HepG2 (cell line): ENCODE measurements around the gene GFRA1. TPM values are rescaled to one million over a fixed set of nuclear protein-coding genes. Genes with fewer than 3 reads are reported as not detected.
A peak's percentile ranks its signal among the peaks of the same experiment; 100 is the strongest.

ENCODE experiments used
- FOXJ3 ChIP-seq: sonication (generic); formaldehyde crosslinking; IDR thresholded peaks from 2 replicates; pipeline ENCODE4 v1.4.0; 2020; ENCODE audit warnings: missing genetic modification reagents, mild to moderate bottlenecking, borderline replicate concordance
- HMG20A ChIP-seq: IDR thresholded peaks from 2 replicates; pipeline ENCODE4 v1.6.1; 2016; ENCODE audit warnings: borderline replicate concordance
- HNRNPLL ChIP-seq: fragments of 200-400 bp; formaldehyde crosslinking; IDR thresholded peaks from 2 replicates; pipeline ENCODE4 v1.6.1; 2017; ENCODE audit warnings: mild to moderate bottlenecking, low read depth, low read length; ENCODE audit not compliant: poor library complexity, severe bottlenecking
- HOXA9 ChIP-seq: sonication (generic); formaldehyde crosslinking; IDR thresholded peaks from 2 replicates; pipeline ENCODE4 v1.8.1; 2022; ENCODE audit warnings: missing genetic modification reagents, mild to moderate bottlenecking, moderate library complexity, borderline replicate concordance
- ISX ChIP-seq: sonication (generic); formaldehyde crosslinking; conservative IDR thresholded peaks from 2 replicates; pipeline ENCODE4 v1.5.0; 2020; ENCODE audit warnings: missing genetic modification reagents
- JUNB ChIP-seq: sonication (generic); formaldehyde crosslinking; IDR thresholded peaks from 2 replicates; pipeline ENCODE4 v1.8.0; 2022; ENCODE audit warnings: missing genetic modification reagents, mild to moderate bottlenecking, borderline replicate concordance
- MEIS2 ChIP-seq: sonication (generic); formaldehyde crosslinking; IDR thresholded peaks from 2 replicates; pipeline ENCODE4 v1.9.0; 2021; ENCODE audit warnings: mild to moderate bottlenecking, missing genetic modification reagents
- NCOA2 ChIP-seq: sonication (generic); formaldehyde crosslinking; IDR thresholded peaks from 2 replicates; pipeline ENCODE4 v1.8.0; 2022; ENCODE audit warnings: inconsistent platforms
- NPAS2 ChIP-seq: sonication (generic); formaldehyde crosslinking; IDR thresholded peaks from 2 replicates; pipeline ENCODE4 v1.8.0; 2022; ENCODE audit warnings: mild to moderate bottlenecking, missing genetic modification reagents, borderline replicate concordance
- NR3C1 ChIP-seq: sonication (generic); formaldehyde crosslinking; IDR thresholded peaks from 2 replicates; pipeline ENCODE4 v1.4.0; 2020; ENCODE audit warnings: missing genetic modification reagents
- REL ChIP-seq: sonication (generic); formaldehyde crosslinking; conservative IDR thresholded peaks from 2 replicates; pipeline ENCODE4 v1.8.0; 2022; ENCODE audit warnings: mild to moderate bottlenecking, missing genetic modification reagents, moderate library complexity
- RORA ChIP-seq: sonication (generic); formaldehyde crosslinking; IDR thresholded peaks from 2 replicates; pipeline ENCODE4 v1.5.0; 2020; ENCODE audit warnings: mild to moderate bottlenecking, missing genetic modification reagents, moderate library complexity
- SOX5 ChIP-seq: IDR thresholded peaks from 2 replicates; pipeline ENCODE4 v1.6.1; 2016; ENCODE audit warnings: borderline replicate concordance
- SSRP1 ChIP-seq: IDR thresholded peaks from 2 replicates; pipeline ENCODE4 v1.6.1; 2016; ENCODE audit warnings: control low read depth
- TARDBP ChIP-seq: sonication (generic); formaldehyde crosslinking; IDR thresholded peaks from 2 replicates; pipeline ENCODE4 v1.8.0; 2022; ENCODE audit warnings: mild to moderate bottlenecking, missing genetic modification reagents
- TBX3 ChIP-seq: fragments of 450-650 bp; IDR thresholded peaks from 2 replicates; pipeline ENCODE4 v1.6.1; 2017; ENCODE audit warnings: antibody characterized with exemption, mild to moderate bottlenecking, inconsistent platforms, borderline replicate concordance
- ZBTB1 ChIP-seq: sonication (generic); formaldehyde crosslinking; IDR thresholded peaks from 2 replicates; pipeline ENCODE4 v1.4.0; 2020; ENCODE audit warnings: missing genetic modification reagents, borderline replicate concordance
- ZFY ChIP-seq: sonication (generic); formaldehyde crosslinking; IDR thresholded peaks from 2 replicates; pipeline ENCODE4 v1.4.0; 2020; ENCODE audit warnings: missing genetic modification reagents
- ZNF329 ChIP-seq: sonication (generic); formaldehyde crosslinking; IDR thresholded peaks from 2 replicates; pipeline ENCODE4 v1.9.0; 2021; ENCODE audit warnings: low read depth, mild to moderate bottlenecking, missing genetic modification reagents
- ZNF496 ChIP-seq: sonication (generic); formaldehyde crosslinking; IDR thresholded peaks from 2 replicates; pipeline ENCODE4 v1.8.1; 2023; ENCODE audit warnings: mild to moderate bottlenecking, moderate library complexity, missing genetic modification reagents; ENCODE audit not compliant: insufficient replicate concordance
- ZNF614 ChIP-seq: IDR thresholded peaks from 2 replicates; pipeline ENCODE4 v1.6.1; 2018; ENCODE audit warnings: missing biosample characterization, missing genetic modification reagents, inconsistent platforms, borderline replicate concordance
- ZNF660 ChIP-seq: sonication (generic); formaldehyde crosslinking; IDR thresholded peaks from 2 replicates; pipeline ENCODE4 v1.5.1; 2020; ENCODE audit warnings: mild to moderate bottlenecking, low read depth, missing genetic modification reagents, borderline replicate concordance
- ZNF75D ChIP-seq: sonication (generic); formaldehyde crosslinking; IDR thresholded peaks from 2 replicates; pipeline ENCODE4 v1.8.1; 2023; ENCODE audit warnings: missing genetic modification reagents, mild to moderate bottlenecking, borderline replicate concordance
- ZNF83 ChIP-seq: sonication (generic); formaldehyde crosslinking; IDR thresholded peaks from 2 replicates; pipeline ENCODE4 v1.4.0; 2020; ENCODE audit warnings: missing genetic modification reagents, mild to moderate bottlenecking, borderline replicate concordance
- polyA plus RNA-seq, 8 experiments: library from polyadenylated mRNA; depleted of rRNA in 3 of 8; stranded (reverse) in 7 of 8; unstranded in 1 of 8; fragments of >200 nt; fragmentation: Illumina TruSeq in 4 of 8; extraction: Trizol in 4 of 8; gene quantifications; 2 replicates each; pipeline versions ENCODE4 v1.2.1 to v1.2.3, GENCODE V29; 2011 to 2016; ENCODE audit warnings: low read depth in 4 of 8, missing spikeins in 1 of 8, mixed read lengths in 1 of 8; ENCODE audit not compliant: insufficient read depth in 1 of 8
- total RNA-seq, 5 experiments: library from RNA; depleted of rRNA; stranded (reverse); fragments of >200 nt; fragmentation: Illumina TruSeq; extraction: Trizol; gene quantifications; 2 replicates each; pipeline ENCODE4 v1.2.3, GENCODE V29; 2016; ENCODE audit warnings: low read depth in 1 of 5
- TF ChIP-seq, protein P1 (sequence below): sonication (generic); formaldehyde crosslinking; IDR thresholded peaks from 2 replicates; pipeline ENCODE4 v1.4.0; 2020; ENCODE audit warnings: missing genetic modification reagents
- TF ChIP-seq, protein P2 (sequence below): sonication (generic); formaldehyde crosslinking; IDR thresholded peaks from 2 replicates; pipeline ENCODE4 v1.4.0; 2020; ENCODE audit warnings: mild to moderate bottlenecking, missing genetic modification reagents
- TF ChIP-seq, protein P3 (sequence below): sonication (generic); formaldehyde crosslinking; IDR thresholded peaks from 2 replicates; pipeline ENCODE4 v1.5.0; 2020; ENCODE audit warnings: mild to moderate bottlenecking, missing genetic modification reagents

The GFRA1 gene
- total and polyA plus RNA-seq, 2 of the 13 experiments (the other 11 are each of a cell fraction or from before 2014, with no cell fraction given), result not detected

DNA sequence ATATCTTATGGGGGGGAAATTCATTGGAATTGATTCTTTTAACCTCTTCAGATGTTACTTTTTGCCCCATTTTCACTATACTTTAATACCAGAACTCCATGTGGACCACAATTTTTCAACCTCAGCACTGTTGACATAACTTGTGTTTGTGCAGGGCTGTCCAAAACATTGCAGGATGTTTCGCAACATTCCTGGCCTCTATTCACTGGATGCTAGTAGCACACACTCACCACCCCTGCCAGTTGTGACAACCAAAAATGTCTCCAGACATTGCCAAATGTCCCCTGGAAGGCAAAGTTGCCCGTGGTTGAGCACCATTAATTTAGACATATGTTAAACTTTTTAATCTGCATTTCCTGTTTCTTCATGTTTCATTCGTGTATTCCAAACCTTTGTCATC, 234.7 kb downstream of the GFRA1 start (continued):
- TF ChIP-seq, protein P1, sequence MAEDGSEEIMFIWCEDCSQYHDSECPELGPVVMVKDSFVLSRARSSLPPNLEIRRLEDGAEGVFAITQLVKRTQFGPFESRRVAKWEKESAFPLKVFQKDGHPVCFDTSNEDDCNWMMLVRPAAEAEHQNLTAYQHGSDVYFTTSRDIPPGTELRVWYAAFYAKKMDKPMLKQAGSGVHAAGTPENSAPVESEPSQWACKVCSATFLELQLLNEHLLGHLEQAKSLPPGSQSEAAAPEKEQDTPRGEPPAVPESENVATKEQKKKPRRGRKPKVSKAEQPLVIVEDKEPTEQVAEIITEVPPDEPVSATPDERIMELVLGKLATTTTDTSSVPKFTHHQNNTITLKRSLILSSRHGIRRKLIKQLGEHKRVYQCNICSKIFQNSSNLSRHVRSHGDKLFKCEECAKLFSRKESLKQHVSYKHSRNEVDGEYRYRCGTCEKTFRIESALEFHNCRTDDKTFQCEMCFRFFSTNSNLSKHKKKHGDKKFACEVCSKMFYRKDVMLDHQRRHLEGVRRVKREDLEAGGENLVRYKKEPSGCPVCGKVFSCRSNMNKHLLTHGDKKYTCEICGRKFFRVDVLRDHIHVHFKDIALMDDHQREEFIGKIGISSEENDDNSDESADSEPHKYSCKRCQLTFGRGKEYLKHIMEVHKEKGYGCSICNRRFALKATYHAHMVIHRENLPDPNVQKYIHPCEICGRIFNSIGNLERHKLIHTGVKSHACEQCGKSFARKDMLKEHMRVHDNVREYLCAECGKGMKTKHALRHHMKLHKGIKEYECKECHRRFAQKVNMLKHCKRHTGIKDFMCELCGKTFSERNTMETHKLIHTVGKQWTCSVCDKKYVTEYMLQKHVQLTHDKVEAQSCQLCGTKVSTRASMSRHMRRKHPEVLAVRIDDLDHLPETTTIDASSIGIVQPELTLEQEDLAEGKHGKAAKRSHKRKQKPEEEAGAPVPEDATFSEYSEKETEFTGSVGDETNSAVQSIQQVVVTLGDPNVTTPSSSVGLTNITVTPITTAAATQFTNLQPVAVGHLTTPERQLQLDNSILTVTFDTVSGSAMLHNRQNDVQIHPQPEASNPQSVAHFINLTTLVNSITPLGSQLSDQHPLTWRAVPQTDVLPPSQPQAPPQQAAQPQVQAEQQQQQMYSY (CRISPR knock-in tag), result no peak
- TF ChIP-seq SOX5 (peak; percentile 53; the same call in 1 of the 2 replicates), ZNF329 (CRISPR knock-in tag) (no peak), JUNB (CRISPR knock-in tag) (no peak), SSRP1 (CRISPR knock-in tag) (no peak), ZNF614 (CRISPR knock-in tag) (0 out of 2 replicates have a peak, but pooled peaks have one; percentile 32), NPAS2 (no peak), NCOA2 (peak; percentile 34; the same call in 1 of the 2 replicates), FOXJ3 (CRISPR knock-in tag) (peak; percentile 59; the same call in 1 of the 2 replicates), ZNF660 (CRISPR knock-in tag) (no peak), HMG20A (peak; percentile 37; the same call in 1 of the 2 replicates), TARDBP (CRISPR knock-in tag) (no peak), HOXA9 (CRISPR knock-in tag) (no peak), ZBTB1 (CRISPR knock-in tag) (no peak), NR3C1 (no peak), ZNF496 (CRISPR knock-in tag) (no peak), ZNF75D (CRISPR knock-in tag) (no peak), ISX (CRISPR knock-in tag) (no peak), REL (CRISPR knock-in tag) (no peak), ZFY (CRISPR knock-in tag) (0 out of 2 replicates have a peak, but pooled peaks have one; percentile 16), MEIS2 (CRISPR knock-in tag) (no peak), RORA (no peak), TBX3 (no peak), HNRNPLL (no peak), ZNF83 (CRISPR knock-in tag) (no peak)
- TF ChIP-seq, protein P2, sequence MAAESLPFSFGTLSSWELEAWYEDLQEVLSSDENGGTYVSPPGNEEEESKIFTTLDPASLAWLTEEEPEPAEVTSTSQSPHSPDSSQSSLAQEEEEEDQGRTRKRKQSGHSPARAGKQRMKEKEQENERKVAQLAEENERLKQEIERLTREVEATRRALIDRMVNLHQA (CRISPR knock-in tag), result peak; percentile 90; the same call in 1 of the 2 replicates
- TF ChIP-seq, protein P3, sequence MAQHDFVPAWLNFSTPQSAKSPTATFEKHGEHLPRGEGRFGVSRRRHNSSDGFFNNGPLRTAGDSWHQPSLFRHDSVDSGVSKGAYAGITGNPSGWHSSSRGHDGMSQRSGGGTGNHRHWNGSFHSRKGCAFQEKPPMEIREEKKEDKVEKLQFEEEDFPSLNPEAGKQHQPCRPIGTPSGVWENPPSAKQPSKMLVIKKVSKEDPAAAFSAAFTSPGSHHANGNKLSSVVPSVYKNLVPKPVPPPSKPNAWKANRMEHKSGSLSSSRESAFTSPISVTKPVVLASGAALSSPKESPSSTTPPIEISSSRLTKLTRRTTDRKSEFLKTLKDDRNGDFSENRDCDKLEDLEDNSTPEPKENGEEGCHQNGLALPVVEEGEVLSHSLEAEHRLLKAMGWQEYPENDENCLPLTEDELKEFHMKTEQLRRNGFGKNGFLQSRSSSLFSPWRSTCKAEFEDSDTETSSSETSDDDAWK (CRISPR knock-in tag), result no peak
